ENCODE measurements around the gene UBE2Q2. TPM values are rescaled to one million over a fixed set of nuclear protein-coding genes. Genes with fewer than 3 reads are reported as not detected.

UBE2Q2 gene
- total and polyA plus RNA-seq, 9 of the 15 experiments (the other 6 are each of a cell fraction or from before 2014, with no cell fraction given), result 6.2 to 24.0 (median 16.2) TPM

DNA sequence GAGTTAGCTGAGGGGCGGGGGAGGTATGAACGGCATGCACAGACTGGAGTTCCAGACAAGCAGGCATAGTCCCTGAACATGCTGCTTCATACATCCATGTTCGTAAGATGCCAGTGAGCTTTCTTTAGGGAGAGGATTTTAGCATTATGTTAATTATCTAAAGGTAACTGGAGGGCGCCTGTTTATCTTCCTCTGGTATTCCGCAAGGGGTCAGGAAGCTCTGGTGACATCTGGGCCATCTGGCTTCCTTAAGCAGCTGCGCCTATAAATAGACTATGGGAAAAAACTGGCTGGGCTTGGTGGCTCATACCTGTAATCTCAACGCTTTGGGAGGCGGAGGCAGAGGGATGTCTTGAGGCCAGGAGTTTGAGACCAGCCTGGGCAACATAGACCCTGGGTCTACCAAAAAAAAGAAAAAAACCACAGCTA, 58.9 kb downstream of the UBE2Q2 start (continued):
- TF ChIP-seq, protein P1, sequence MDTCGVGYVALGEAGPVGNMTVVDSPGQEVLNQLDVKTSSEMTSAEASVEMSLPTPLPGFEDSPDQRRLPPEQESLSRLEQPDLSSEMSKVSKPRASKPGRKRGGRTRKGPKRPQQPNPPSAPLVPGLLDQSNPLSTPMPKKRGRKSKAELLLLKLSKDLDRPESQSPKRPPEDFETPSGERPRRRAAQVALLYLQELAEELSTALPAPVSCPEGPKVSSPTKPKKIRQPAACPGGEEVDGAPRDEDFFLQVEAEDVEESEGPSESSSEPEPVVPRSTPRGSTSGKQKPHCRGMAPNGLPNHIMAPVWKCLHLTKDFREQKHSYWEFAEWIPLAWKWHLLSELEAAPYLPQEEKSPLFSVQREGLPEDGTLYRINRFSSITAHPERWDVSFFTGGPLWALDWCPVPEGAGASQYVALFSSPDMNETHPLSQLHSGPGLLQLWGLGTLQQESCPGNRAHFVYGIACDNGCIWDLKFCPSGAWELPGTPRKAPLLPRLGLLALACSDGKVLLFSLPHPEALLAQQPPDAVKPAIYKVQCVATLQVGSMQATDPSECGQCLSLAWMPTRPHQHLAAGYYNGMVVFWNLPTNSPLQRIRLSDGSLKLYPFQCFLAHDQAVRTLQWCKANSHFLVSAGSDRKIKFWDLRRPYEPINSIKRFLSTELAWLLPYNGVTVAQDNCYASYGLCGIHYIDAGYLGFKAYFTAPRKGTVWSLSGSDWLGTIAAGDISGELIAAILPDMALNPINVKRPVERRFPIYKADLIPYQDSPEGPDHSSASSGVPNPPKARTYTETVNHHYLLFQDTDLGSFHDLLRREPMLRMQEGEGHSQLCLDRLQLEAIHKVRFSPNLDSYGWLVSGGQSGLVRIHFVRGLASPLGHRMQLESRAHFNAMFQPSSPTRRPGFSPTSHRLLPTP (IDR thresholded peaks at IDR 0.05; ENCODE audit: borderline replicate concordance, extremely low read depth, insufficient read length), result peak; percentile 42
- TF ChIP-seq MEIS2 (IDR thresholded peaks at IDR 0.05; ENCODE audit: partially characterized antibody), result no peak
- TF ChIP-seq, protein P2, sequence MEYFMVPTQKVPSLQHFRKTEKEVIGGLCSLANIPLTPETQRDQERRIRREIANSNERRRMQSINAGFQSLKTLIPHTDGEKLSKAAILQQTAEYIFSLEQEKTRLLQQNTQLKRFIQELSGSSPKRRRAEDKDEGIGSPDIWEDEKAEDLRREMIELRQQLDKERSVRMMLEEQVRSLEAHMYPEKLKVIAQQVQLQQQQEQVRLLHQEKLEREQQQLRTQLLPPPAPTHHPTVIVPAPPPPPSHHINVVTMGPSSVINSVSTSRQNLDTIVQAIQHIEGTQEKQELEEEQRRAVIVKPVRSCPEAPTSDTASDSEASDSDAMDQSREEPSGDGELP (CRISPR knock-in tag; IDR thresholded peaks at IDR 0.05; ENCODE audit: borderline replicate concordance), result peak; percentile 54; the same call in 1 of the 2 replicates
- TF ChIP-seq STAG1 (CRISPR knock-in tag; IDR thresholded peaks at IDR 0.05; ENCODE audit: borderline replicate concordance), result no peak
- TF ChIP-seq ZNF217 (CRISPR knock-in tag; IDR thresholded peaks at IDR 0.05), result no peak
- no peak for TF ChIP-seq ZNF274 (IDR thresholded peaks at IDR 0.05; ENCODE audit: borderline replicate concordance, low read depth, low read length)
- TF ChIP-seq, protein P3, sequence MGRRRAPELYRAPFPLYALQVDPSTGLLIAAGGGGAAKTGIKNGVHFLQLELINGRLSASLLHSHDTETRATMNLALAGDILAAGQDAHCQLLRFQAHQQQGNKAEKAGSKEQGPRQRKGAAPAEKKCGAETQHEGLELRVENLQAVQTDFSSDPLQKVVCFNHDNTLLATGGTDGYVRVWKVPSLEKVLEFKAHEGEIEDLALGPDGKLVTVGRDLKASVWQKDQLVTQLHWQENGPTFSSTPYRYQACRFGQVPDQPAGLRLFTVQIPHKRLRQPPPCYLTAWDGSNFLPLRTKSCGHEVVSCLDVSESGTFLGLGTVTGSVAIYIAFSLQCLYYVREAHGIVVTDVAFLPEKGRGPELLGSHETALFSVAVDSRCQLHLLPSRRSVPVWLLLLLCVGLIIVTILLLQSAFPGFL (CRISPR knock-in tag; IDR thresholded peaks at IDR 0.05), result no peak
- no peak for TF ChIP-seq PHB2 (IDR thresholded peaks at IDR 0.05; ENCODE audit: low read depth)
- TF ChIP-seq ZNF324 (CRISPR knock-in tag; IDR thresholded peaks at IDR 0.05), result no peak
- TF ChIP-seq, protein P4, sequence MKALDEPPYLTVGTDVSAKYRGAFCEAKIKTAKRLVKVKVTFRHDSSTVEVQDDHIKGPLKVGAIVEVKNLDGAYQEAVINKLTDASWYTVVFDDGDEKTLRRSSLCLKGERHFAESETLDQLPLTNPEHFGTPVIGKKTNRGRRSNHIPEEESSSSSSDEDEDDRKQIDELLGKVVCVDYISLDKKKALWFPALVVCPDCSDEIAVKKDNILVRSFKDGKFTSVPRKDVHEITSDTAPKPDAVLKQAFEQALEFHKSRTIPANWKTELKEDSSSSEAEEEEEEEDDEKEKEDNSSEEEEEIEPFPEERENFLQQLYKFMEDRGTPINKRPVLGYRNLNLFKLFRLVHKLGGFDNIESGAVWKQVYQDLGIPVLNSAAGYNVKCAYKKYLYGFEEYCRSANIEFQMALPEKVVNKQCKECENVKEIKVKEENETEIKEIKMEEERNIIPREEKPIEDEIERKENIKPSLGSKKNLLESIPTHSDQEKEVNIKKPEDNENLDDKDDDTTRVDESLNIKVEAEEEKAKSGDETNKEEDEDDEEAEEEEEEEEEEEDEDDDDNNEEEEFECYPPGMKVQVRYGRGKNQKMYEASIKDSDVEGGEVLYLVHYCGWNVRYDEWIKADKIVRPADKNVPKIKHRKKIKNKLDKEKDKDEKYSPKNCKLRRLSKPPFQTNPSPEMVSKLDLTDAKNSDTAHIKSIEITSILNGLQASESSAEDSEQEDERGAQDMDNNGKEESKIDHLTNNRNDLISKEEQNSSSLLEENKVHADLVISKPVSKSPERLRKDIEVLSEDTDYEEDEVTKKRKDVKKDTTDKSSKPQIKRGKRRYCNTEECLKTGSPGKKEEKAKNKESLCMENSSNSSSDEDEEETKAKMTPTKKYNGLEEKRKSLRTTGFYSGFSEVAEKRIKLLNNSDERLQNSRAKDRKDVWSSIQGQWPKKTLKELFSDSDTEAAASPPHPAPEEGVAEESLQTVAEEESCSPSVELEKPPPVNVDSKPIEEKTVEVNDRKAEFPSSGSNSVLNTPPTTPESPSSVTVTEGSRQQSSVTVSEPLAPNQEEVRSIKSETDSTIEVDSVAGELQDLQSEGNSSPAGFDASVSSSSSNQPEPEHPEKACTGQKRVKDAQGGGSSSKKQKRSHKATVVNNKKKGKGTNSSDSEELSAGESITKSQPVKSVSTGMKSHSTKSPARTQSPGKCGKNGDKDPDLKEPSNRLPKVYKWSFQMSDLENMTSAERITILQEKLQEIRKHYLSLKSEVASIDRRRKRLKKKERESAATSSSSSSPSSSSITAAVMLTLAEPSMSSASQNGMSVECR (CRISPR knock-in tag; IDR thresholded peaks at IDR 0.05), result no peak
- no peak for TF ChIP-seq HDAC8 (tag; IDR thresholded peaks at IDR 0.05)
- no peak for TF ChIP-seq GABPB2 (CRISPR knock-in tag; conservative IDR thresholded peaks at IDR 0.05)
- TF ChIP-seq YY1 (IDR thresholded peaks at IDR 0.05; ENCODE audit: borderline replicate concordance in 1 of 3, control insufficient read depth in 1 of 3, extremely low read depth in 1 of 3, insufficient read depth in 3 of 3, insufficient read length in 1 of 3, insufficient replicate concordance in 2 of 3, low read depth in 1 of 3, low read length in 2 of 3), result no peak
- TF ChIP-seq, protein P5, sequence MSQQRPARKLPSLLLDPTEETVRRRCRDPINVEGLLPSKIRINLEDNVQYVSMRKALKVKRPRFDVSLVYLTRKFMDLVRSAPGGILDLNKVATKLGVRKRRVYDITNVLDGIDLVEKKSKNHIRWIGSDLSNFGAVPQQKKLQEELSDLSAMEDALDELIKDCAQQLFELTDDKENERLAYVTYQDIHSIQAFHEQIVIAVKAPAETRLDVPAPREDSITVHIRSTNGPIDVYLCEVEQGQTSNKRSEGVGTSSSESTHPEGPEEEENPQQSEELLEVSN (IDR thresholded peaks at IDR 0.05; ENCODE audit: borderline replicate concordance in 1 of 2, extremely low read depth in 1 of 2, insufficient read depth in 1 of 2, insufficient read length in 1 of 2, low read depth in 1 of 2, low read length in 1 of 2, poor library complexity in 1 of 2, severe bottlenecking in 1 of 2), result no peak
- TF ChIP-seq SREBF2 (CRISPR knock-in tag; IDR thresholded peaks at IDR 0.05), result no peak

Measured in K562 (cell line).